Liver (tissue), 9 donors: ENCODE results near the gene DIPK2A. TPM values are rescaled to one million over a fixed set of nuclear protein-coding genes. Genes with fewer than 3 reads are reported as not detected.

Source experiments
- DNase-seq: peaks from one replicate; pipeline ENCODE4 v3.0.0-alpha.2; 2017; ENCODE audit warnings: low spot score
- H3K27ac ChIP-seq, 2 donors: one replicate each; pipeline ENCODE4 v1.7.0; 2013; ENCODE audit warnings: inconsistent platforms in 2 of 2, low read length in 2 of 2, control low read depth in 1 of 2, low read depth in 1 of 2, mild to moderate bottlenecking in 1 of 2
- H3K27me3 ChIP-seq, 4 donors: one replicate each; pipeline versions ENCODE4 v1.6.1 to v1.7.0; 2013; ENCODE audit warnings: low read length in 3 of 4, inconsistent platforms in 1 of 4, mild to moderate bottlenecking in 1 of 4, moderate library complexity in 1 of 4; ENCODE audit not compliant: control insufficient read depth in 4 of 4, insufficient read depth in 4 of 4
- H3K36me3 ChIP-seq, 4 donors: one replicate each; pipeline versions ENCODE4 v1.6.1 to v1.7.0; 2013; ENCODE audit warnings: low read length in 3 of 4, mild to moderate bottlenecking in 3 of 4, low read depth in 1 of 4, moderate library complexity in 1 of 4; ENCODE audit not compliant: control insufficient read depth in 4 of 4, insufficient read depth in 3 of 4
- H3K4me1 ChIP-seq, 4 donors: one replicate each; pipeline versions ENCODE4 v1.6.1 to v1.7.0; 2013; ENCODE audit warnings: low read length in 3 of 4, mild to moderate bottlenecking in 3 of 4, moderate library complexity in 1 of 4; ENCODE audit not compliant: control insufficient read depth in 4 of 4, insufficient read depth in 4 of 4
- H3K4me3 ChIP-seq, 3 donors: one replicate each; pipeline versions ENCODE4 v1.6.1 to v1.7.0; 2013; ENCODE audit warnings: low read length in 3 of 3, control low read depth in 1 of 3, low read depth in 1 of 3, mild to moderate bottlenecking in 1 of 3
- H3K9ac ChIP-seq, 2 donors: one replicate each; pipeline ENCODE4 v1.7.0; 2013; ENCODE audit warnings: low read length in 2 of 2, mild to moderate bottlenecking in 2 of 2, moderate library complexity in 2 of 2, control low read depth in 1 of 2, low read depth in 1 of 2
- H3K9me3 ChIP-seq, 4 donors: one replicate each; pipeline versions ENCODE4 v1.6.1 to v1.7.0; 2013; ENCODE audit warnings: low read length in 3 of 4; ENCODE audit not compliant: control insufficient read depth in 4 of 4
- EGR1 ChIP-seq, 2 donors: IDR thresholded peaks; 2 replicates each; pipeline ENCODE4 v1.6.1; 2016 to 2018; ENCODE audit warnings: antibody characterized with exemption in 2 of 2, low read depth in 2 of 2
- FOXA1 ChIP-seq: IDR thresholded peaks from 2 replicates; pipeline ENCODE4 v1.6.1; 2016; ENCODE audit warnings: antibody characterized with exemption
- GABPA ChIP-seq, 2 donors: IDR thresholded peaks in 1 of 2; conservative IDR thresholded peaks in 1 of 2; 2 replicates each; pipeline ENCODE4 v1.6.1; 2016; ENCODE audit warnings: antibody characterized with exemption in 2 of 2, mild to moderate bottlenecking in 1 of 2, moderate library complexity in 1 of 2
- HNF4A ChIP-seq, 2 donors: conservative IDR thresholded peaks; 2 replicates each; pipeline ENCODE4 v1.6.1; 2016; ENCODE audit warnings: antibody characterized with exemption in 2 of 2, mild to moderate bottlenecking in 2 of 2
- JUND ChIP-seq, 2 donors: IDR thresholded peaks; 2 replicates each; pipeline ENCODE4 v1.6.1; 2016; ENCODE audit warnings: antibody characterized with exemption in 2 of 2
- NR2F2 ChIP-seq: IDR thresholded peaks from 2 replicates; pipeline ENCODE4 v1.6.1; 2016; ENCODE audit warnings: antibody characterized with exemption
- RAD21 ChIP-seq, 2 donors: IDR thresholded peaks; 2 replicates each; pipeline ENCODE4 v1.6.1; 2016; ENCODE audit warnings: antibody characterized with exemption in 2 of 2, mild to moderate bottlenecking in 2 of 2
- RXRA ChIP-seq, 2 donors: IDR thresholded peaks; 2 replicates each; pipeline ENCODE4 v1.6.1; 2017 to 2018; ENCODE audit warnings: antibody characterized with exemption in 2 of 2, mild to moderate bottlenecking in 1 of 2
- SP1 ChIP-seq: IDR thresholded peaks from 2 replicates; pipeline ENCODE4 v1.6.1; 2018; ENCODE audit warnings: antibody characterized with exemption, mild to moderate bottlenecking
- TAF1 ChIP-seq: conservative IDR thresholded peaks from 2 replicates; pipeline ENCODE4 v1.6.1; 2016; ENCODE audit warnings: antibody characterized with exemption, mild to moderate bottlenecking
- YY1 ChIP-seq: IDR thresholded peaks from 2 replicates; pipeline ENCODE4 v1.6.1; 2016; ENCODE audit warnings: antibody characterized with exemption, mild to moderate bottlenecking
- WGBS: extraction: QIAGEN DNeasy Blood & Tissue Kit; methylation state at CpG from one replicate; pipeline ENCODE4 v1.1.7; 2013; 5-methylcytosine and 5-hydroxymethylcytosine counted together
- polyA plus RNA-seq, 2 donors: library from polyadenylated mRNA; stranded (reverse) in 1 of 2; unstranded in 1 of 2; fragments of 200-250 nt in 1 of 2; fragments of >200 nt in 1 of 2; fragmentation: Nextera tagmentation in 1 of 2; extraction: Ambion mirVana in 1 of 2; gene quantifications; one replicate each; pipeline versions ENCODE4 v1.2.1 to v1.2.3, GENCODE V29; 2013 to 2015
- total RNA-seq, 2 donors: library from RNA; depleted of rRNA; stranded (reverse); fragments of >200 nt; gene quantifications; one replicate each; pipeline ENCODE4 v1.2.3, GENCODE V29; 2014
- TF ChIP-seq, protein P1 (sequence below): IDR thresholded peaks from 2 replicates; pipeline ENCODE4 v1.6.1; 2016; ENCODE audit warnings: antibody characterized with exemption
- TF ChIP-seq, protein P2 (sequence below): fragments of 150-350 bp; IDR thresholded peaks from 2 replicates; pipeline ENCODE4 v1.5.1; 2017; ENCODE audit warnings: improper control_type of control experiment, low read depth, low read length; ENCODE audit not compliant: missing input control
- TF ChIP-seq, protein P3 (sequence below): IDR thresholded peaks from 2 replicates; pipeline ENCODE4 v1.6.1; 2016; ENCODE audit warnings: antibody characterized with exemption, mild to moderate bottlenecking
- TF ChIP-seq, protein P4 (sequence below): IDR thresholded peaks from 2 replicates; pipeline ENCODE4 v1.6.1; 2016; ENCODE audit warnings: antibody characterized with exemption
- TF ChIP-seq, protein P5 (sequence below): IDR thresholded peaks from 2 replicates; pipeline ENCODE4 v1.6.1; 2016; ENCODE audit warnings: antibody characterized with exemption
- donor health status: healthy.
- donor health status: healthy.
- donor health status: healthy.
- donor health status: healthy.
- donor health status: healthy.

Gene DIPK2A
- total and polyA plus RNA-seq, 4 donors = 4.6 to 81.1 (median 23.4) TPM

DNA sequence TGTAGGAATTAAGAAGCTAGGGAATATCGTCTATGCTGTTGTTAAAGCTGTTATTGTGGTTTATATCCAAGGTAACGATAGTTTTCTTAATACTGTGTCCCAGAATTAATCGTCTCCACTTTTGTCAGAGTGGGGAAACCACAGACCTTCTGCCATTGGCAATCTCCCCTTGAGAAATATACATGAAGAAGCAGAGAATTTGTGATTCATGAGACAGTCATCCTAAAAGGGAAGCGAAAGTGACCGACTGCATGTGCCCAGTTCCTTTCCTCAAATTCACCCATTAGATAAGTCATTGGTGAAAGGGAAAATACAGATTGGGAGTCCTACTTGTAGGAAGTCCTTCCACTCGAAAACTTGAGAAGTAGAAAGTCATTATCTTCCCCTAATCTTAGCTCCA, 26.6 kb downstream of the DIPK2A start:
- H3K4me3 ChIP-seq = no peak overlapping the region
- no peak for DNase-seq
- 92% methylated on average over 6 of the region's 6 CpGs for WGBS
- H3K27ac ChIP-seq = no peak overlapping the region
- H3K4me1 ChIP-seq = no peaks in the 10 kb centered on the region
- H3K9me3 ChIP-seq = no peaks in the 10 kb centered on the region
- no peak for TF ChIP-seq RAD21 (IDR thresholded peaks at IDR 0.05)
- no peak for TF ChIP-seq NR2F2
- TF ChIP-seq, protein P1, sequence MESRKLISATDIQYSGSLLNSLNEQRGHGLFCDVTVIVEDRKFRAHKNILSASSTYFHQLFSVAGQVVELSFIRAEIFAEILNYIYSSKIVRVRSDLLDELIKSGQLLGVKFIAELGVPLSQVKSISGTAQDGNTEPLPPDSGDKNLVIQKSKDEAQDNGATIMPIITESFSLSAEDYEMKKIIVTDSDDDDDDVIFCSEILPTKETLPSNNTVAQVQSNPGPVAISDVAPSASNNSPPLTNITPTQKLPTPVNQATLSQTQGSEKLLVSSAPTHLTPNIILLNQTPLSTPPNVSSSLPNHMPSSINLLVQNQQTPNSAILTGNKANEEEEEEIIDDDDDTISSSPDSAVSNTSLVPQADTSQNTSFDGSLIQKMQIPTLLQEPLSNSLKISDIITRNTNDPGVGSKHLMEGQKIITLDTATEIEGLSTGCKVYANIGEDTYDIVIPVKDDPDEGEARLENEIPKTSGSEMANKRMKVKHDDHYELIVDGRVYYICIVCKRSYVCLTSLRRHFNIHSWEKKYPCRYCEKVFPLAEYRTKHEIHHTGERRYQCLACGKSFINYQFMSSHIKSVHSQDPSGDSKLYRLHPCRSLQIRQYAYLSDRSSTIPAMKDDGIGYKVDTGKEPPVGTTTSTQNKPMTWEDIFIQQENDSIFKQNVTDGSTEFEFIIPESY = no peak
- TF ChIP-seq EGR1 (IDR thresholded peaks at IDR 0.05; ENCODE audit: low read depth in 2 of 2) = no peak
- TF ChIP-seq RXRA (IDR thresholded peaks at IDR 0.05) = no peak
- TF ChIP-seq JUND (IDR thresholded peaks at IDR 0.05) = no peak
- TF ChIP-seq FOXA1 = no peak
- no peak for TF ChIP-seq HNF4A (conservative IDR thresholded peaks at IDR 0.05)
- H3K9ac ChIP-seq = no peak overlapping the region
- peaks cover 0 to 11% (median under 1%) of the 10 kb centered on the region in 4 donors for H3K36me3 ChIP-seq
- H3K27me3 ChIP-seq = no peaks in the 10 kb centered on the region

DNA sequence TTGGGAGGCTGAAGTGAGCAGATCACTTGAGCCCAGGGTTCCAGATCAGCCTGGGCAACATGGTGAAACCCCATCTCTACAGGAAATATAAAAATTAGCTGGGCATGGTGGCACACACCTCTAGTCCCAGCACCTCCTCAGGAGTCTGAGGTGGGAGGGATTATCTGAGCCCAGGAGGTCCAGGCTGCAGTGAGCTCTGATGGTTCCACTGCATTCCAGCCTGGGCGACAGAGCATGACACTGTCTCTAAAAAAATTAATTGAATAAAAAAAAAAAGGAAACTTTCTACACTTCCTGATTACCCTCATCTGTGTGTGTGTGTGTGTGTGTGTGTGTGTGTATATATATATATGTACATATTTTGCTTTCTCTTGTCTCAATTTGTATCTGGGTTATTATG, 31.4 kb downstream of the DIPK2A start:
- Histone ChIP-seq H3K9me3 (no peaks in the 10 kb centered on the region), H3K4me1 (no peaks in the 10 kb centered on the region), H3K4me3 (no peak overlapping the region), H3K27me3 (no peaks in the 10 kb centered on the region), H3K27ac (no peak overlapping the region), H3K36me3 (peaks cover 0 to 7% (median 0%) of the 10 kb centered on the region in 4 donors), H3K9ac (no peak overlapping the region)
- DNase-seq = no peak
- WGBS = 98% methylated on average over 1 of the region's 1 CpG
- no peak for TF ChIP-seq NR2F2

DNA sequence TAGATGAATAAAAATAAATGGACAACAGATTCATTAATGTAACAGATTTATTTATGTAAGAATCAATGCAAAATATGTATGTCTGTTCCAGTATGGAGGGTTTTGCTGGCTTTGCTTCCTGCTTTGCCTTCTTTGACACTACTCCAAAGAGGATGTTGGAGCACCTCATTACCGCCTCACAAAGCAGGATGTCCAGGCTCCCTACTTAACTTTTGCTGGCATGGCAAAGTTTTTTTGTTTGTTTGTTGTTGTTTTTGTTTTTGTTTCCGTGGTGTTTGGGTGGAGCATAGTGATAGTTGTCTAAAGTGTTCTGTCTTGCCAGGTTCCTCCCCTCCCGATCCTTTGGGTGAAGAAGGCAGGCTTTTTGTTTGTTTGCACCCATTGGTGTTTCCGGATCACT, 38.7 kb downstream of the DIPK2A start:
- H3K27me3 ChIP-seq = no peaks in the 10 kb centered on the region
- H3K9ac ChIP-seq = no peak overlapping the region
- H3K27ac ChIP-seq = no peak overlapping the region
- no peaks in the 10 kb centered on the region for H3K9me3 ChIP-seq
- H3K36me3 ChIP-seq = no peaks in the 10 kb centered on the region
- TF ChIP-seq JUND (IDR thresholded peaks at IDR 0.05) (no peak), HNF4A (conservative IDR thresholded peaks at IDR 0.05) (no peak), YY1 (no peak), NR2F2 (no peak), GABPA (IDR thresholded peaks at IDR 0.05 in 1 of 2, conservative IDR thresholded peaks at IDR 0.05 in 1 of 2) (no peak), RXRA (IDR thresholded peaks at IDR 0.05) (no peak), SP1 (no peak), EGR1 (IDR thresholded peaks at IDR 0.05; ENCODE audit: low read depth in 2 of 2) (no peak), FOXA1 (no peak), TAF1 (no peak), RAD21 (IDR thresholded peaks at IDR 0.05) (no peak)
- TF ChIP-seq, protein P2, sequence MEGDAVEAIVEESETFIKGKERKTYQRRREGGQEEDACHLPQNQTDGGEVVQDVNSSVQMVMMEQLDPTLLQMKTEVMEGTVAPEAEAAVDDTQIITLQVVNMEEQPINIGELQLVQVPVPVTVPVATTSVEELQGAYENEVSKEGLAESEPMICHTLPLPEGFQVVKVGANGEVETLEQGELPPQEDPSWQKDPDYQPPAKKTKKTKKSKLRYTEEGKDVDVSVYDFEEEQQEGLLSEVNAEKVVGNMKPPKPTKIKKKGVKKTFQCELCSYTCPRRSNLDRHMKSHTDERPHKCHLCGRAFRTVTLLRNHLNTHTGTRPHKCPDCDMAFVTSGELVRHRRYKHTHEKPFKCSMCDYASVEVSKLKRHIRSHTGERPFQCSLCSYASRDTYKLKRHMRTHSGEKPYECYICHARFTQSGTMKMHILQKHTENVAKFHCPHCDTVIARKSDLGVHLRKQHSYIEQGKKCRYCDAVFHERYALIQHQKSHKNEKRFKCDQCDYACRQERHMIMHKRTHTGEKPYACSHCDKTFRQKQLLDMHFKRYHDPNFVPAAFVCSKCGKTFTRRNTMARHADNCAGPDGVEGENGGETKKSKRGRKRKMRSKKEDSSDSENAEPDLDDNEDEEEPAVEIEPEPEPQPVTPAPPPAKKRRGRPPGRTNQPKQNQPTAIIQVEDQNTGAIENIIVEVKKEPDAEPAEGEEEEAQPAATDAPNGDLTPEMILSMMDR = no peak
- TF ChIP-seq, protein P3, sequence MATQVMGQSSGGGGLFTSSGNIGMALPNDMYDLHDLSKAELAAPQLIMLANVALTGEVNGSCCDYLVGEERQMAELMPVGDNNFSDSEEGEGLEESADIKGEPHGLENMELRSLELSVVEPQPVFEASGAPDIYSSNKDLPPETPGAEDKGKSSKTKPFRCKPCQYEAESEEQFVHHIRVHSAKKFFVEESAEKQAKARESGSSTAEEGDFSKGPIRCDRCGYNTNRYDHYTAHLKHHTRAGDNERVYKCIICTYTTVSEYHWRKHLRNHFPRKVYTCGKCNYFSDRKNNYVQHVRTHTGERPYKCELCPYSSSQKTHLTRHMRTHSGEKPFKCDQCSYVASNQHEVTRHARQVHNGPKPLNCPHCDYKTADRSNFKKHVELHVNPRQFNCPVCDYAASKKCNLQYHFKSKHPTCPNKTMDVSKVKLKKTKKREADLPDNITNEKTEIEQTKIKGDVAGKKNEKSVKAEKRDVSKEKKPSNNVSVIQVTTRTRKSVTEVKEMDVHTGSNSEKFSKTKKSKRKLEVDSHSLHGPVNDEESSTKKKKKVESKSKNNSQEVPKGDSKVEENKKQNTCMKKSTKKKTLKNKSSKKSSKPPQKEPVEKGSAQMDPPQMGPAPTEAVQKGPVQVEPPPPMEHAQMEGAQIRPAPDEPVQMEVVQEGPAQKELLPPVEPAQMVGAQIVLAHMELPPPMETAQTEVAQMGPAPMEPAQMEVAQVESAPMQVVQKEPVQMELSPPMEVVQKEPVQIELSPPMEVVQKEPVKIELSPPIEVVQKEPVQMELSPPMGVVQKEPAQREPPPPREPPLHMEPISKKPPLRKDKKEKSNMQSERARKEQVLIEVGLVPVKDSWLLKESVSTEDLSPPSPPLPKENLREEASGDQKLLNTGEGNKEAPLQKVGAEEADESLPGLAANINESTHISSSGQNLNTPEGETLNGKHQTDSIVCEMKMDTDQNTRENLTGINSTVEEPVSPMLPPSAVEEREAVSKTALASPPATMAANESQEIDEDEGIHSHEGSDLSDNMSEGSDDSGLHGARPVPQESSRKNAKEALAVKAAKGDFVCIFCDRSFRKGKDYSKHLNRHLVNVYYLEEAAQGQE = no peak
- TF ChIP-seq, protein P4, sequence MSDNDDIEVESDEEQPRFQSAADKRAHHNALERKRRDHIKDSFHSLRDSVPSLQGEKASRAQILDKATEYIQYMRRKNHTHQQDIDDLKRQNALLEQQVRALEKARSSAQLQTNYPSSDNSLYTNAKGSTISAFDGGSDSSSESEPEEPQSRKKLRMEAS = no peak
- TF ChIP-seq, protein P5, sequence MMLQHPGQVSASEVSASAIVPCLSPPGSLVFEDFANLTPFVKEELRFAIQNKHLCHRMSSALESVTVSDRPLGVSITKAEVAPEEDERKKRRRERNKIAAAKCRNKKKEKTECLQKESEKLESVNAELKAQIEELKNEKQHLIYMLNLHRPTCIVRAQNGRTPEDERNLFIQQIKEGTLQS = no peak
- TF ChIP-seq, protein P1 = no peak
- no peaks in the 10 kb centered on the region for H3K4me1 ChIP-seq
- no peak overlapping the region for H3K4me3 ChIP-seq
- no peak for DNase-seq
- 85% methylated on average over 4 of the region's 4 CpGs for WGBS
